HG02981 (cell line): Measurements from ENCODE around the gene RNF215.
"Not testable (repeated sequence)": the region's sequence is repeated elsewhere in the genome, so short reads cannot be mapped to it uniquely, and the experiment has no call there.

Source experiments
- ATAC-seq: cut with Tn5 transposase; IDR thresholded peaks from one replicate; pipeline ENCODE4 v1.9.1; 2021; ENCODE audit warnings: mild to moderate bottlenecking, moderate library complexity; ENCODE audit not compliant: unreplicated experiment

Gene RNF215

GRCh38 chr22:30421695-30422480 lies 34.7 kb upstream of the RNF215 start:
- no peak for ATAC-seq

DNA sequence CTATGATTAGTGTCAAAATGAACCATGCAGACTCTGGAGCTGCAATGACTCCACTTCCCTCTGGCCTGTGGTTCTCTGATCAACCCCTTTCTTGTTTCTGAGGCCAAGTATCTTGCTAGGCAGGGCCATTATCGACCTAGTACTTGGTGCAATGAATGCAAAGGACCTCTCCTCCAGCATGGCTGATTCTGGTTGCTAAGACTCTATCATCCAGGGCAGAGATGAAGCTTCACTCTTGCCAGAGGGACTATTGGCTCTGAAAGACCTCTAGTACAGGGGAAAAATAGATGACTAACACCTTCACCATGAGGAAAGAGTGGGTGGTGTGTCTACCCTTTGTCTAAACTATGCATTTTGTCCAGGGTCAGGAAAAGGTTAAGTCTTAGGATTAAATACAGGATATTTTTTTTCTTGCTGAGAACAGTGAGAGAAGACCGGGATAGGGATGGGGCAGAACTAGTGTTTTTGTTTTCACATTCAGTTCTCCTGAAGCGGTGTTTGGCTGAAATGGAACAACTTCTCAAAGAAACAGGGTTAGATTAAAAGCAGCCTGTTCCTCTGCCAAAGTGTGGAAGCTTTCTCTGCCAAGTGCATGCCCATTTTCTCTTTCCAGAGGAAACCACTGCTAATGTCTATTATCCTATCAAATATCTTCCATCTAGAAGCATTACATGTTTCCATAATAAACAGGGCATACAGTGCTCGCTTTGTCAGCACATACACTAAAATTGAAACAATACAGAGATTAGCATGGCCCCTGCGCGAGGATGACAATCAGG lies 33.3 kb upstream of the RNF215 start:
- no peak for ATAC-seq

- ATAC-seq = no peak
Observed at GRCh38 chr22:30416837-30417236, 29.6 kb upstream of the RNF215 start.

DNA sequence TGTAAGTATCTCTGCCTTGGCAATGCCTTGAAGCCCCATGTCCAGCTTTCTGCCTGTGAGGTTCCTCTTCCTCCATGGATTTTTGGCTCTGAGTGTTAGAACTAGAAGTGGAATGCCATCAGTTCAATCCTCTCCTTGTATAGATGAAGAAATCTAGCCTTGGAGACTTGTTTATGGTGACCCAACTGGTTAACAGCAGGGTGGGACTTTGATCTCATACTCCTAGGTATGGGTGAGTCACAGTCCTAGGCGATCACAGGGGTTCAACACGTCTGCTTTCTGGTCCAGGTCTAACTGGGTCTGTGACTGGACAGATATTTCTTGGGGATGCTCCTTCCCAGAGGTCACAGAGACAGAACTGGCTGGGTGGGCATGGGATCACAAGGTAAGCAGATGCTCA lies 29.2 kb upstream of the RNF215 start:
- no peak for ATAC-seq

GRCh38 chr22:30414525-30415047 lies 27.4 kb upstream of the RNF215 start:
- no peak for ATAC-seq

DNA sequence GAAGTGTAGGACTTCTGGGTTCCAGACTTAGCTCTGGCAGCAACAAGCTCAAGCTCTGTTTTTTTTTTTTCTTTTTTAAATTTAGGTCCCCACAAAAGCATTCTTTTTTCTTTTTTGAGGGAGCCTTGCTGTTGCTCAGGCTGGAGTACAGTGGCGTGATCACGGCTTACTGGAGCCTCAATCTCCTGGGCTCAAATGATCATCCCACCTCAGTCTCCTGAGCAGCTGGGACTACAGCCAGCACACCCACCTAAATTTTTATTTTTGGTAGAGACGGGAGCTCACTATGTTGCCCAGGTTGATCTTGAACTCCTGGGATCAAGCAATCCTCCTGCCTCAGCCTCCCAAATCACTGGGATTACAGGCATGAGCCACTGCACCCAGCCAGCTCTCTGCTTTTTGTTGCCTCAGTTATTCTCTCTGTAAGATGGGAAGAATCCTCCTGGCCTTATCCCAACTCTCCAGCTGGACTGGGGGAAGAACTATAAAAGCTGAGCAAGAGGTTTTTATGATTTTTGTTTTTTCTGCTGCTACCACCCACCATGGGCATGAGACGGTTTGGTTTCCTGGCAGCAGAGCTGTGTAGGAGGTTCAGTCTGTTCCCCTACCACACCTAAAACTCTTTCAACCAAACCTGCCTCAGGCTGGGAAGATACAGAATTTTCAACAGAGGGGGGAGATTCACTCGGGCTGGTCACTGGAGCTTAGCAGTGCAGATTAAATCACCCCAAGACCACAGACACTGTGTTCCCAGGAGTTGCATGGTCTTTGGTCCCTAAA lies 26.7 kb upstream of the RNF215 start:
- ATAC-seq = no peak

GRCh38 chr22:30413001-30413400 lies 25.8 kb upstream of the RNF215 start:
- no peak for ATAC-seq

DNA sequence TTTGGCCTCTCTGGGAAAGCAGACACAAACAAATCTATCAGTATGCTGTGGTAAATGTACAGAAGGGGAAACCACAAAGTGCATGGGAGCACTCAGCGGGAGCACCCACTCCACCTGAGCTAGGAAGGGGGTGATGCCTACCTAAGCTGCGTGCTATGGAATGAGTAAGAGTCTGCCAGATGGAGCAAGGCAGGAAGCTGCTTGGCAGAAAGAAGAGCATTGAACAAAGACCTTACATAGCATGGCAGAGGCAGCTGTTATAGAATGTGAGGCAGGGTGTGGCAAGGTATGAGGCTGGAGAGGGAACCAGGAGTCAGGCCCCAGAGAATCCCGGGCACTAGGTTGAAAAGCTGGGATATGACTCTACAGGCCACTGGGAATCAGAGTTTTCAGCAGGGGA lies 24.6 kb upstream of the RNF215 start:
- ATAC-seq = no peak

- ATAC-seq = no peak
Observed at GRCh38 chr22:30408388-30409102, 21.3 kb upstream of the RNF215 start.

- no peak for ATAC-seq
Observed at GRCh38 chr22:30406400-30406799, 19.2 kb upstream of the RNF215 start.

DNA sequence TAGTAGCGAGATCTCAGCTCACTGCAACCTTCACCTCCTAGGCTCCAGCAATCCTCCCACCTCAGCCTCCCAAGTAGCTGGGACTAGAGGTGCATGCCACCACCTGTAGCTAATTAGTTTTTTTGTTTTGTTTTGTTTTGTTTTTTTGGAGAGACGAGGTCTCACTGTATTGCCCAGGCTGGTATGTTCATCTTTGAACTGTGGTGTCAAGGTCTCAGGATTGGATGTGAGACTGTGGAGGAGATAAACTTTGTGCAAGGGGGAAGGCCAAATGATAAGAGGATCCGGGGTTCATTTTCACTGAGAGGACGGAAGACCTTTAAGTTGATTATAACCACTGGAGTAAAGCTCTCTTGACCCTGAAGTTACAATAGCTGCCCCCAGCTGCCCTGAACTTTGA lies 18.5 kb upstream of the RNF215 start:
- ATAC-seq = no peak

DNA sequence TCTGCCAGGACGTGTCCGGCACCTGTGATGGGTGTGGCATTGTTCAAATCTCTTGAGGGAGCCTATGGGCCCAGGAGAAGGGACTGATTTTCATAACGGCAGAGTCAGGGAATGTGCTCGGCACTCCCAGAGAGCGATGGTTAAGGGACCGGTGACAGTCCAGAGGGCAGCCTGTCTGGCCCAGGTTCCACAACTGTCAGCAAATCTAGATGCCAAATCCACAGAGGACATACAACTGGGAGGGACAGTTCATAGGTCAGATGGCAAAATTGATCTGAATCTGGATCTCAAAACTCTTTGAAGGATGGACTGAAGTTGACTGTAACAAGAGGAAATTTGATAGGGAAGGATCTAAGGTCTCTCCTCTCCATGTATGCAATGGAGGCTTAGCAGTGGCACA lies 17.1 kb upstream of the RNF215 start:
- ATAC-seq = no peak

- ATAC-seq = not testable (repeated sequence)
Observed at GRCh38 chr22:30402766-30403104, 15.5 kb upstream of the RNF215 start.

DNA sequence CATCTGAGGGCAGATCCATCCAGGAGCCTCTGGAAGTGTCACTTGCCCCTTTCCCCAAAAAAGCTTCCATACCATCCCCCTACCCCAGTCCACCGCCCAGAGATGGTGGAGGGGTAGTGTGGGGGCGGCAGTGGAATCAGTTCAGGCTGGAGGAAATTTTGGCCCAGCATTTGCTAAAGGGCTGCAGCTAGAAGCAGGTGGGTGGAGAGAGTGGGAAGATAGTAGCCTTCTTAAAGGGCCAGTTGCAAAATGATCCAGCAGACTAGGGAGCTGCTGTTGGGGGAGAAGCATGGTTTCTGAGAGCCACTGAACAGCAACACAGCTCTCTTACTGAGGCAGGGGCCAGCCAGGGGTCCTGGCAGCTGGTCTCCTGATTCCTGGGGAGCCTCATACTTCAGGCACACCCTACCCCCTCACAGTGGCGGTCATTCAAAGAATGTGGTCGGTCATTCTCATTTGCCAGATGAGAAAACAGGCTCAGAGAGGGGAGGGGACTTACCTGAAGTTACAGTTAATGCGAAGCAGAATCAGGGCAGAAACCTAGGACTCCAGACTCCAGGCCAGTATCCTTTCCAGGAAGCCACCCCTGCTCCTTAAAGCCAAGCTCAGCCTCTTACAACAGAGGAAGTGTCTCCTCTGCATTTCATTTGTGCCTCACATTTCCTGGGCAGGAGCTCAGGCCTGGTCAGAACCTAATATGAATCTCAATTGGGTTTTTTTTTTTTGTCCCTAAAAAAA lies 15.0 kb upstream of the RNF215 start:
- ATAC-seq = no peak

DNA sequence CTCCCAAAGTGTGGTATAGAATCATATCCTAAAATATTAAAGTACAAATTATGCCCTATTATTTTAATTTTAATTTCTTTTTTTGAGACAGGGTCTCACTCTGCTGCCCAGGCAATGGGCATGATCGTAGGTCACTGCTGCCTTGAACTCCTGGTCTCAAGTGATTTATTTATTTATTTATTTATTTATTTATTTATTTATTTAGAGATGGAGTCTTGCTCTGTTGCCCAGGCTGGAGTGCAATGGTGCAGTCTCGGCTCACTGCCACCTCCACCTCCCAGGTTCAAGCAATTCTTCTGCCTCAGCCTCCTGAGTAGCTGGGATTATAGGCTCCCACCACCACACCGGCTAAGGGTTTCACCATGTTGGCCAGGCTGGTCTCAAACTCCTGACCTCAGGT lies 13.8 kb upstream of the RNF215 start:
- not testable (repeated sequence) for ATAC-seq

- ATAC-seq = no peak
Observed at GRCh38 chr22:30400159-30400558, 12.9 kb upstream of the RNF215 start.

DNA sequence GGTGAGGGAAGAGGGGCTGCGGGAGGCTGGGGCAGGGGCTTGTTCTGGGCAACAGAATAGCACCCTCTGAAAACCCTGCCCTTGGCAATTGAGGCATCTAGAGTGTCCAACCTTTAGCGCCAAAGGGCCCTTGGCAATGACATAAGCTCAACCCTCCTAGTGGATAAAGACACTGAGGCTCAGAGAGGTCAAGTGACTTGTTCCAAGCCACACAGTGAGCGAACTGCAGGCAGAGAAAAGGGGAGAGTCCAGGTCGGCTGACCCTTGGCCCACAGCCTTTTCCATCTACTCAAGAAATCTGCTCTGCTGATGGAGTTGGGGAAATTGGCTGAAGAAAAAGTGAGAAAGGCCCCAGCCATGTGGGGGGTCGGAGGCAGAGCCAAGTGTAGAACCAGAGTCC lies 12.5 kb upstream of the RNF215 start:
- ATAC-seq = no peak

DNA sequence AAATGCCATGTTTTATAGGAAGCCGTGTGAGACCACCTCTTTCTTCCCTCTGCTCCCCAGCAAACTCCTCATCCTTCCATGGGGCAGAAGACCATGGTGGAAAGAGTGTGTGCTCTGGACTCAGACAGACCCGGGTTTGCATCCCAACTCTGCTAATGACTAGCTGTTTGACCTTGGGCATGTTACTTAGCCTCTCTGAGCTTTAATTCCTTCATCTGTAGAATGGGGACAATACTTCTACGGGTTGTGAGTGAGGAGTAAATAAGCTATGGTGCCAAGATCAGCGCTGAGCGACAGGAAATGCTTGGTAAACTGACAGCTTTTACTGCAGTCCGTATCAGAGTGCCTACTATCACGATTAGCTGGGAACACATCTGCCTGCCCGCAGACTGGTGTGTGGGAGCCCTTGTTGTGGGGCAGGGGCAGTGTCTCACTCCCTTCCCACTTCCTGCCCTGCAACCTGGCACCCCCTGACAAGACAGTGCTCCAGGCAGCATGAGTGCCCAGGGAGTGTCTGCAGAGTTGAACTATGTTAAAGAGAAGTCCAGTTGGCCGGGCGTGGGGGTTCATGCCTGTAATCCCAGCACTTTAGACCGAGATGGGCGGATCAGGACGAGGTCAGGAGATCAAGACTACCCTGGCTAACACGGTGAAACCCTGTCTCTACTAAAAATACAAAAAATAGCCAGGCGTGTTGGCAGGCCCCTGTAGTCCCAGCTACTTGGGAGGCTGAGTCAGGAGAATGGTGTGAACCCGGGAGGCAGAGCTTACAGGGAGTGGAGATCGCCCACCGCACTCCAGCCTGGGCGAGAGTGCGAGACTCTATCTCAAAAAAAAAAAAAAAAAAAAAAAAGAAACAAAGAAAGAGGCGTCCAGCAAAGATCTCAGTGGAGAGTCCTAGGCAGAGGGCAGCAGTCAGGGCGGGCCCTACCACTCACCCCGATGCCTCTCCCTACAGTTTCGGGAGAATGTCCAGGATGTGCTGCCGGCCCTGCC lies 11.8 kb upstream of the RNF215 start:
- no peak for ATAC-seq
